Stimulated activated CD4-positive, alpha-beta T cell treated with anti-CD3 and anti-CD28 coated beads, Interleukin-1b, Interleukin-23, amount 100 ng/mL, for 4 hours (primary cell): ENCODE measurements around the gene YIPF2.

Experiments used
- DNase-seq, 2 donors: peaks; one replicate each; pipeline ENCODE4 v3.0.0-alpha.2; 2020; ENCODE audit warnings: low read depth in 2 of 2

Gene YIPF2

GRCh38 chr19:10876459-10877240, 51.8 kb downstream of the YIPF2 start:
- DNase-seq = no peak

DNA sequence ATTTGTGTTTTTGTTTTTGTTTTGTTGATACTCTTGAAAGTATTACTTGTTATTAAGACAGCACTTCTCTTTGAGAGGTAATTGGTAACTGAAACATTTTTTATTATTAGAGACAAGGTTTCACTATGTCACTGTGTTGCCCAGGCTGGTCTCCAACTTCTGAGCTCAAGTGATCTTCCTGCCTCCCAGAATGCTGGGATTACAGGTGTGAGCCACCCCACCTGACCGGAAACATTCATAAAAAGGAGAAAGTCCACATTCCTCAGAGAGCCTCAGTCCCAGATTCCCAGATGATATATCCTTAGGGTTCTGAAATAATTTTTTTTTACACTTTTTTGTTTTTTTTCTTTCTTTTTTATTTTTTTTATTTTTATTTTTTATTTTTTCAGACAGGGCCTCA, 54.4 kb downstream of the YIPF2 start:
- no peak for DNase-seq

- peak in 1 of 2 donors; percentile 36 for DNase-seq
Measured at GRCh38 chr19:10872546-10873107, 55.8 kb downstream of the YIPF2 start.
